Activated CD8-positive, alpha-beta memory T cell treated with anti-CD3 and anti-CD28 coated beads, Interleukin-2, amount 10 ng/mL, durations not matched to agents 7 days and 5 days (primary cell): ENCODE results near the gene SERPINB12. TPM values are rescaled to one million over a fixed set of nuclear protein-coding genes. Genes with fewer than 3 reads are reported as not detected.

Experiments used
- ATAC-seq: fragments of 150-1000 bp; cut with Tn5 transposase; one replicate; pipeline ENCODE4 v1.10.0; 2021; ENCODE audit warnings: moderate library complexity
- CTCF ChIA-PET: fragments of 350-600 bp; sonication (Branson Sonifier 250); formaldehyde crosslinking; loops from one replicate; lab custom pipeline; 2021; ENCODE audit warnings: antibody characterized with exemption; lab: Charles Lee
- DNase-seq: peaks from one replicate; pipeline ENCODE4 v3.0.0-alpha.2; 2020
- H3K27ac Mint-ChIP-seq: one replicate; pipeline ENCODE4 v1.8.0; 2021; ENCODE audit warnings: mild to moderate bottlenecking, mixed read lengths
- H3K27me3 Mint-ChIP-seq: one replicate; pipeline ENCODE4 v1.8.0; 2021; ENCODE audit warnings: mixed read lengths
- H3K36me3 Mint-ChIP-seq: one replicate; pipeline ENCODE4 v1.8.0; 2021; ENCODE audit warnings: mild to moderate bottlenecking, mixed read lengths
- H3K4me1 Mint-ChIP-seq: one replicate; pipeline ENCODE4 v1.8.0; 2021; ENCODE audit warnings: mixed read lengths
- H3K4me3 Mint-ChIP-seq: one replicate; pipeline ENCODE4 v1.8.0; 2021; ENCODE audit warnings: mild to moderate bottlenecking, moderate library complexity, mixed read lengths
- H3K9me3 Mint-ChIP-seq: one replicate; pipeline ENCODE4 v1.8.0; 2022; ENCODE audit warnings: low read depth, mixed read lengths
- total RNA-seq, 2 experiments: library from RNA; stranded (reverse); gene quantifications; one replicate each; pipeline ENCODE4 v1.2.3, GENCODE V29; 2021

SERPINB12 gene
- total RNA-seq, 2 experiments from 2014 or later, result not detected

- Mint-ChIP-seq H3K27me3 (peaks cover 15% of the 10 kb centered on the region), H3K4me1 (no peaks in the 10 kb centered on the region), H3K9me3 (no peaks in the 10 kb centered on the region), H3K27ac (no peak overlapping the region), H3K4me3 (no peak overlapping the region), H3K36me3 (no peaks in the 10 kb centered on the region)
- no peak for DNase-seq
- CTCF ChIA-PET, result interaction anchor here (1.3 kb wide), 1 partner anchor 42 kb away, joined by 3 read pairs; no protein-coding TSS in a partner anchor
- no peak for ATAC-seq
These were observed 17.7 kb downstream of the SERPINB12 start for GRCh38 chr18:63559567-63560491.

- no peaks in the 10 kb centered on the region for H3K9me3 Mint-ChIP-seq
- H3K36me3 Mint-ChIP-seq, result no peaks in the 10 kb centered on the region
- DNase-seq (no peak), ATAC-seq (no peak)
- H3K27me3 Mint-ChIP-seq, result peaks cover 21% of the 10 kb centered on the region
- CTCF ChIA-PET, result interaction anchor here (1.0 kb wide), 1 partner anchor 43 kb away, joined by 3 read pairs; no protein-coding TSS in a partner anchor
- no peak overlapping the region for H3K27ac Mint-ChIP-seq
- H3K4me3 Mint-ChIP-seq, result no peak overlapping the region
- H3K4me1 Mint-ChIP-seq, result no peaks in the 10 kb centered on the region
These were observed 20.1 kb downstream of the SERPINB12 start for GRCh38 chr18:63562284-63562683.

GRCh38 chr18:63564021-63564420 is 21.9 kb downstream of the SERPINB12 start:
- Mint-ChIP-seq H3K4me1 (no peaks in the 10 kb centered on the region), H3K27me3 (peaks cover 22% of the 10 kb centered on the region), H3K9me3 (no peaks in the 10 kb centered on the region), H3K27ac (no peak overlapping the region), H3K36me3 (no peaks in the 10 kb centered on the region), H3K4me3 (no peak overlapping the region)
- CTCF ChIA-PET, result interaction anchor here (1.5 kb wide), 1 partner anchor 14 kb away, joined by 7 read pairs; no protein-coding TSS in a partner anchor
- DNase-seq, result no peak
- ATAC-seq, result no peak

- CTCF ChIA-PET, result interaction anchor here (1.5 kb wide), 1 partner anchor 14 kb away, joined by 7 read pairs; no protein-coding TSS in a partner anchor
- H3K27me3 Mint-ChIP-seq, result peaks cover 18% of the 10 kb centered on the region
- H3K27ac Mint-ChIP-seq, result no peak overlapping the region
- H3K9me3 Mint-ChIP-seq, result no peaks in the 10 kb centered on the region
- no peaks in the 10 kb centered on the region for H3K4me1 Mint-ChIP-seq
- DNase-seq (no peak), ATAC-seq (no peak)
- H3K36me3 Mint-ChIP-seq, result no peaks in the 10 kb centered on the region
- no peak overlapping the region for H3K4me3 Mint-ChIP-seq
These were observed 22.4 kb downstream of the SERPINB12 start for GRCh38 chr18:63564561-63564960.

GRCh38 chr18:63567276-63567675 is 25.1 kb downstream of the SERPINB12 start:
- no peaks in the 10 kb centered on the region for H3K9me3 Mint-ChIP-seq
- no peak for ATAC-seq
- H3K27me3 Mint-ChIP-seq, result peaks cover 35% of the 10 kb centered on the region
- no peak overlapping the region for H3K4me3 Mint-ChIP-seq
- no peaks in the 10 kb centered on the region for H3K4me1 Mint-ChIP-seq
- no peak for DNase-seq
- no peak overlapping the region for H3K27ac Mint-ChIP-seq
- CTCF ChIA-PET, result interaction anchor here (1.1 to 1.6 kb wide), 2 partner anchors 11 to 49 kb away, joined by 6 to 9 read pairs; no protein-coding TSS in a partner anchor
- no peaks in the 10 kb centered on the region for H3K36me3 Mint-ChIP-seq

- peaks cover 39% of the 10 kb centered on the region for H3K27me3 Mint-ChIP-seq
- no peaks in the 10 kb centered on the region for H3K9me3 Mint-ChIP-seq
- H3K36me3 Mint-ChIP-seq, result no peaks in the 10 kb centered on the region
- H3K4me3 Mint-ChIP-seq, result no peak overlapping the region
- DNase-seq (no peak), ATAC-seq (no peak)
- H3K27ac Mint-ChIP-seq, result no peak overlapping the region
- H3K4me1 Mint-ChIP-seq, result no peaks in the 10 kb centered on the region
- CTCF ChIA-PET, result interaction anchor here (1.1 kb wide), 1 partner anchor 49 kb away, joined by 6 read pairs; no protein-coding TSS in a partner anchor
These were observed 25.7 kb downstream of the SERPINB12 start for GRCh38 chr18:63567825-63568224.

- Mint-ChIP-seq H3K27ac (no peak overlapping the region), H3K9me3 (no peaks in the 10 kb centered on the region), H3K4me3 (no peak overlapping the region), H3K36me3 (no peaks in the 10 kb centered on the region), H3K27me3 (peaks cover 55% of the 10 kb centered on the region), H3K4me1 (no peaks in the 10 kb centered on the region)
- no peak for ATAC-seq
- no peak for DNase-seq
- CTCF ChIA-PET, result no interaction called here
These were observed 28.6 kb downstream of the SERPINB12 start for GRCh38 chr18:63570721-63571120.

GRCh38 chr18:63575681-63576080 is 33.5 kb downstream of the SERPINB12 start:
- H3K27ac Mint-ChIP-seq, result no peak overlapping the region
- H3K9me3 Mint-ChIP-seq, result no peaks in the 10 kb centered on the region
- no peak overlapping the region for H3K4me3 Mint-ChIP-seq
- no peaks in the 10 kb centered on the region for H3K36me3 Mint-ChIP-seq
- no peaks in the 10 kb centered on the region for H3K4me1 Mint-ChIP-seq
- DNase-seq (no peak), ATAC-seq (no peak)
- CTCF ChIA-PET, result interaction anchor here (9.1 kb wide), 1 partner anchor 58 kb away, joined by 105 read pairs; no protein-coding TSS in a partner anchor
- H3K27me3 Mint-ChIP-seq, result peaks cover 49% of the 10 kb centered on the region

- Mint-ChIP-seq H3K36me3 (no peaks in the 10 kb centered on the region), H3K4me1 (no peaks in the 10 kb centered on the region), H3K4me3 (no peak overlapping the region), H3K27ac (no peak overlapping the region), H3K27me3 (peaks cover 37% of the 10 kb centered on the region), H3K9me3 (no peaks in the 10 kb centered on the region)
- no peak for DNase-seq
- no peak for ATAC-seq
- CTCF ChIA-PET, result interaction anchor here (0.8 to 9.1 kb wide), 11 partner anchors 12 to 357 kb away, joined by 3 to 105 read pairs (median 4); no protein-coding TSS in a partner anchor
These were observed 36.3 kb downstream of the SERPINB12 start for GRCh38 chr18:63578357-63578958.

- H3K9me3 Mint-ChIP-seq, result no peaks in the 10 kb centered on the region
- DNase-seq (no peak), ATAC-seq (no peak)
- H3K27me3 Mint-ChIP-seq, result peaks cover 32% of the 10 kb centered on the region
- H3K4me3 Mint-ChIP-seq, result no peak overlapping the region
- CTCF ChIA-PET, result interaction anchor here (9.1 kb wide), 1 partner anchor 62 kb away, joined by 105 read pairs; no protein-coding TSS in a partner anchor
- H3K36me3 Mint-ChIP-seq, result no peaks in the 10 kb centered on the region
- H3K27ac Mint-ChIP-seq, result no peak overlapping the region
- H3K4me1 Mint-ChIP-seq, result no peaks in the 10 kb centered on the region
These were observed 37.4 kb downstream of the SERPINB12 start for GRCh38 chr18:63579616-63580015.

GRCh38 chr18:63585988-63586387 is 43.8 kb downstream of the SERPINB12 start:
- no peaks in the 10 kb centered on the region for H3K9me3 Mint-ChIP-seq
- H3K36me3 Mint-ChIP-seq, result no peaks in the 10 kb centered on the region
- peaks cover 13% of the 10 kb centered on the region for H3K27me3 Mint-ChIP-seq
- H3K27ac Mint-ChIP-seq, result no peak overlapping the region
- no peak for ATAC-seq
- H3K4me3 Mint-ChIP-seq, result no peak overlapping the region
- no peaks in the 10 kb centered on the region for H3K4me1 Mint-ChIP-seq
- CTCF ChIA-PET, result no interaction called here
- DNase-seq, result no peak

GRCh38 chr18:63586431-63586830 is 44.3 kb downstream of the SERPINB12 start:
- CTCF ChIA-PET, result interaction anchor here (0.8 kb wide), 1 partner anchor 9 kb away, joined by 3 read pairs; no protein-coding TSS in a partner anchor
- DNase-seq, result no peak
- H3K27me3 Mint-ChIP-seq, result peaks cover 9% of the 10 kb centered on the region

GRCh38 chr18:63586966-63587365 is 44.8 kb downstream of the SERPINB12 start, which contains the start of gene SERPINB13:
Gene SERPINB13 (plus strand): TSS chr18:63587343. CDS start chr18:63588668, 1,325 bp downstream.
- CTCF ChIA-PET, result interaction anchor here (0.8 kb wide), 1 partner anchor 9 kb away, joined by 3 read pairs; no protein-coding TSS in a partner anchor
- peaks cover 5% of the 10 kb centered on the region for H3K27me3 Mint-ChIP-seq
- DNase-seq (no peak), ATAC-seq (no peak)
- H3K9me3 Mint-ChIP-seq, result no peaks in the 10 kb centered on the region
- H3K27ac Mint-ChIP-seq, result no peak within 1 kb of the TSS
- H3K36me3 Mint-ChIP-seq, result no peaks in the 10 kb centered on the region
- H3K4me1 Mint-ChIP-seq, result no peaks in the 10 kb centered on the region
- H3K4me3 Mint-ChIP-seq, result no peak within 1 kb of the TSS

More at GRCh38 chr18:63586431-63586830, 44.3 kb downstream of the SERPINB12 start:
- H3K9me3 Mint-ChIP-seq, result no peaks in the 10 kb centered on the region
- no peak overlapping the region for H3K27ac Mint-ChIP-seq
- no peak for ATAC-seq
- H3K36me3 Mint-ChIP-seq, result no peaks in the 10 kb centered on the region
- no peak overlapping the region for H3K4me3 Mint-ChIP-seq
- no peaks in the 10 kb centered on the region for H3K4me1 Mint-ChIP-seq
